Type B pancreatic cell (in vitro differentiated cells): ENCODE results near the gene MBOAT2. TPM values are rescaled to one million over a fixed set of nuclear protein-coding genes. Genes with fewer than 3 reads are reported as not detected.
"Not testable (repeated sequence)": the region's sequence is repeated elsewhere in the genome, so short reads cannot be mapped to it uniquely, and the experiment has no call there.

Source experiments
- DNase-seq: peaks from one replicate; pipeline ENCODE4 v3.0.0; 2021; ENCODE audit warnings: mixed read lengths; ENCODE audit not compliant: unreplicated experiment; ENCODE audit errors: extremely low spot score
- H3K27ac Mint-ChIP-seq: 2 replicates; pipeline ENCODE4 v1.8.0; 2021; ENCODE audit warnings: mild to moderate bottlenecking, mixed read lengths
- H3K27me3 Mint-ChIP-seq: 2 replicates; pipeline ENCODE4 v1.8.0; 2021; ENCODE audit warnings: mixed read lengths
- H3K36me3 Mint-ChIP-seq: 2 replicates; pipeline ENCODE4 v1.8.0; 2021; ENCODE audit warnings: mixed read lengths
- H3K4me1 Mint-ChIP-seq: one replicate; pipeline ENCODE4 v1.8.0; 2021; ENCODE audit warnings: mixed read lengths; ENCODE audit not compliant: unreplicated experiment
- H3K4me3 Mint-ChIP-seq: 2 replicates; pipeline ENCODE4 v1.8.0; 2021; ENCODE audit warnings: mild to moderate bottlenecking, mixed read lengths
- H3K9me3 Mint-ChIP-seq: 2 replicates; pipeline ENCODE4 v1.8.0; 2021; ENCODE audit warnings: mixed read lengths
- CTCF ChIP-seq: fragments of 200-600 bp; sonication (generic); conservative IDR thresholded peaks from 2 replicates; pipeline ENCODE4 v1.5.0; 2021; ENCODE audit warnings: antibody characterized with exemption, mild to moderate bottlenecking
- total RNA-seq: library from RNA; stranded (reverse); gene quantifications from 2 replicates; pipeline ENCODE4 v1.2.1, GENCODE V29; 2021; ENCODE audit warnings: low replicate concordance

Gene MBOAT2
- total RNA-seq, 1 donor from 2014 or later, result 60.8 TPM

GRCh38 chr2:8923183-8923582 lies 80.3 kb downstream of the MBOAT2 start:
- H3K36me3 Mint-ChIP-seq, result peaks cover 45% of the 10 kb centered on the region
- H3K4me1 Mint-ChIP-seq, result peaks cover 41% of the 10 kb centered on the region
- peak overlapping the region; percentile 45 for H3K27ac Mint-ChIP-seq
- DNase-seq, result no peak
- H3K9me3 Mint-ChIP-seq, result no peaks in the 10 kb centered on the region
- no peak for TF ChIP-seq CTCF
- no peaks in the 10 kb centered on the region for H3K27me3 Mint-ChIP-seq
- no peak overlapping the region for H3K4me3 Mint-ChIP-seq

- TF ChIP-seq CTCF, result no peak
- DNase-seq, result no peak
- H3K4me1 Mint-ChIP-seq, result peaks cover 41% of the 10 kb centered on the region
- H3K9me3 Mint-ChIP-seq, result no peaks in the 10 kb centered on the region
- H3K4me3 Mint-ChIP-seq, result peak overlapping the region; percentile 12
- no peaks in the 10 kb centered on the region for H3K27me3 Mint-ChIP-seq
- peaks cover 37% of the 10 kb centered on the region for H3K36me3 Mint-ChIP-seq
- peak overlapping the region; percentile 45 for H3K27ac Mint-ChIP-seq
These were observed 81.1 kb downstream of the MBOAT2 start for GRCh38 chr2:8922431-8922830.

GRCh38 chr2:8918412-8918811 lies 85.1 kb downstream of the MBOAT2 start:
- no peak for DNase-seq
- H3K4me1 Mint-ChIP-seq, result peaks cover 18% of the 10 kb centered on the region
- TF ChIP-seq CTCF, result no peak
- H3K4me3 Mint-ChIP-seq, result no peak overlapping the region
- H3K9me3 Mint-ChIP-seq, result no peaks in the 10 kb centered on the region
- no peaks in the 10 kb centered on the region for H3K27me3 Mint-ChIP-seq
- no peak overlapping the region for H3K27ac Mint-ChIP-seq
- peaks cover 22% of the 10 kb centered on the region for H3K36me3 Mint-ChIP-seq

GRCh38 chr2:8915941-8916340 lies 87.5 kb downstream of the MBOAT2 start:
- peaks cover 36% of the 10 kb centered on the region for H3K36me3 Mint-ChIP-seq
- peaks cover 5% of the 10 kb centered on the region for H3K4me1 Mint-ChIP-seq
- H3K27me3 Mint-ChIP-seq, result no peaks in the 10 kb centered on the region
- TF ChIP-seq CTCF, result no peak
- no peak for DNase-seq
- no peak overlapping the region for H3K4me3 Mint-ChIP-seq
- no peak overlapping the region for H3K27ac Mint-ChIP-seq
- peaks cover 9% of the 10 kb centered on the region for H3K9me3 Mint-ChIP-seq

DNA sequence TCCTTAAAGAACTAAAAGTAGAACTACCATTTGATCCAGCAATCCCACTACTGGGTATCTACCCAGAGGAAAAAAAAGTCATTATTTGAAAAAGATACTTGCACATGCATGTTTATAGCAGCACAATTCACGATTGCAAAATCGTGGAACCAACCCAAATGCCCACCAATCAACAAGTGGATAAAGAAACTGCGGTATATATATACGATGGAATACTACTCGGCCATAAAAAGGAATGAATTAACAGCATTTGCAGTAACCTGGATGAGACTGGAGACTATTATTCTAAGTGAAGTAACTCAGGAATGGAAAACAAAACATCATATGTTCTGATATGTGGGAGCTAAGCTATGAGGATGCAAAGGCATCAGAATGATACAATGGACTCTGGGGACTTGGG lies 89.7 kb downstream of the MBOAT2 start:
- not testable (repeated sequence) for H3K4me3 Mint-ChIP-seq, DNase-seq, H3K9me3 Mint-ChIP-seq, H3K27ac Mint-ChIP-seq, H3K4me1 Mint-ChIP-seq, H3K27me3 Mint-ChIP-seq
- H3K36me3 Mint-ChIP-seq, result peaks cover 43% of the 10 kb centered on the region

- peaks cover 68% of the 10 kb centered on the region for H3K36me3 Mint-ChIP-seq
- no peak for DNase-seq
- H3K27ac Mint-ChIP-seq, result no peak overlapping the region
- no peak for TF ChIP-seq CTCF
- no peak overlapping the region for H3K4me3 Mint-ChIP-seq
- H3K27me3 Mint-ChIP-seq, result no peaks in the 10 kb centered on the region
- H3K4me1 Mint-ChIP-seq, result no peaks in the 10 kb centered on the region
- peaks cover 15% of the 10 kb centered on the region for H3K9me3 Mint-ChIP-seq
These were observed 95.7 kb downstream of the MBOAT2 start for GRCh38 chr2:8907764-8908288.

GRCh38 chr2:8903924-8904323 lies 99.6 kb downstream of the MBOAT2 start:
- not testable (repeated sequence) for H3K4me3 Mint-ChIP-seq, DNase-seq, H3K9me3 Mint-ChIP-seq, H3K27me3 Mint-ChIP-seq, H3K4me1 Mint-ChIP-seq, H3K27ac Mint-ChIP-seq
- peaks cover 66% of the 10 kb centered on the region for H3K36me3 Mint-ChIP-seq

- H3K9me3 Mint-ChIP-seq, H3K4me3 Mint-ChIP-seq, H3K27ac Mint-ChIP-seq, H3K4me1 Mint-ChIP-seq, H3K27me3 Mint-ChIP-seq, DNase-seq: not testable (repeated sequence)
- peaks cover 60% of the 10 kb centered on the region for H3K36me3 Mint-ChIP-seq
These were observed 100.7 kb downstream of the MBOAT2 start for GRCh38 chr2:8902757-8903156.

- H3K9me3 Mint-ChIP-seq, H3K27me3 Mint-ChIP-seq, H3K4me3 Mint-ChIP-seq, DNase-seq, H3K27ac Mint-ChIP-seq: not testable (repeated sequence)
- Mint-ChIP-seq H3K36me3 (peaks cover 57% of the 10 kb centered on the region), H3K4me1 (peaks cover 12% of the 10 kb centered on the region)
These were observed 106.3 kb downstream of the MBOAT2 start for GRCh38 chr2:8897206-8897605.
